CD4-positive, alpha-beta T cell treated with Interleukin-17A for 1 hour (primary cell): Measurements from ENCODE around the gene ZSCAN21.

Source experiments
- DNase-seq: peaks from one replicate; pipeline ENCODE4 v3.0.0-alpha.2; 2020

Gene ZSCAN21

GRCh38 chr7:100029596-100029995, 20.0 kb upstream of the ZSCAN21 start:
- DNase-seq, result no peak

GRCh38 chr7:100033526-100033925, 16.0 kb upstream of the ZSCAN21 start:
- no peak for DNase-seq

GRCh38 chr7:100034871-100035510, 14.6 kb upstream of the ZSCAN21 start:
- no peak for DNase-seq

- no peak for DNase-seq
Measured at GRCh38 chr7:100035876-100036275, 13.7 kb upstream of the ZSCAN21 start.

GRCh38 chr7:100038326-100038725, 11.2 kb upstream of the ZSCAN21 start:
- no peak for DNase-seq

- no peak for DNase-seq
Measured at GRCh38 chr7:100040575-100040974, 9.0 kb upstream of the ZSCAN21 start.

- no peak for DNase-seq
Measured at GRCh38 chr7:100044718-100045117, 4.9 kb upstream of the ZSCAN21 start.

- no peak for DNase-seq
Measured at GRCh38 chr7:100048680-100049079, 894 bp upstream of the ZSCAN21 start.

- no peak for DNase-seq
Measured at GRCh38 chr7:100051611-100052010, 2.0 kb downstream of the ZSCAN21 start.

- DNase-seq, result peak; percentile 66
Measured at GRCh38 chr7:100053215-100053614, 3.6 kb downstream of the ZSCAN21 start.

- DNase-seq, result no peak
Measured at GRCh38 chr7:100057006-100057405, 7.4 kb downstream of the ZSCAN21 start.

GRCh38 chr7:100059251-100059739, 9.7 kb downstream of the ZSCAN21 start:
- no peak for DNase-seq

- DNase-seq, result no peak
Measured at GRCh38 chr7:100061518-100062193, 12.1 kb downstream of the ZSCAN21 start.

GRCh38 chr7:100063376-100063775, 13.8 kb downstream of the ZSCAN21 start:
- no peak for DNase-seq

GRCh38 chr7:100064162-100064561, 14.6 kb downstream of the ZSCAN21 start:
- no peak for DNase-seq

- DNase-seq, result no peak
Measured at GRCh38 chr7:100065452-100066186, 16.0 kb downstream of the ZSCAN21 start.

- no peak for DNase-seq
Measured at GRCh38 chr7:100066953-100067352, 17.4 kb downstream of the ZSCAN21 start.

GRCh38 chr7:100069991-100070390, 20.4 kb downstream of the ZSCAN21 start:
- DNase-seq, result no peak

GRCh38 chr7:100071018-100071723, 21.6 kb downstream of the ZSCAN21 start:
- DNase-seq, result no peak

GRCh38 chr7:100072462-100072861, 22.9 kb downstream of the ZSCAN21 start:
- DNase-seq, result no peak

GRCh38 chr7:100074841-100075240, 25.3 kb downstream of the ZSCAN21 start:
- DNase-seq, result no peak

- DNase-seq, result no peak
Measured at GRCh38 chr7:100075418-100075817, 25.8 kb downstream of the ZSCAN21 start.

- DNase-seq, result no peak
Measured at GRCh38 chr7:100077205-100077604, 27.6 kb downstream of the ZSCAN21 start.
